Keratinocyte (primary cell): ENCODE measurements around the gene FNDC1.

Source experiments
- EZH2 ChIP-seq: IDR thresholded peaks from one replicate; pipeline ENCODE4 v1.6.1; 2012; ENCODE audit warnings: inconsistent platforms, mild to moderate bottlenecking, low read length, moderate library complexity
- TF ChIP-seq, protein P1 (sequence below), 3 experiments: IDR thresholded peaks in 1 of 3; conservative IDR thresholded peaks in 1 of 3; optimal IDR thresholded peaks in 1 of 3; 2 replicates in 2 of 3; 3 replicates in 1 of 3; pipeline versions ENCODE3 to v1.5.1; 2011; ENCODE audit warnings: low read length in 3 of 3, mild to moderate bottlenecking in 3 of 3, moderate library complexity in 2 of 3, control low read depth in 1 of 3, inconsistent platforms in 1 of 3; ENCODE audit not compliant: insufficient read depth in 2 of 3; ENCODE audit errors: extremely low read depth in 1 of 3

DNA sequence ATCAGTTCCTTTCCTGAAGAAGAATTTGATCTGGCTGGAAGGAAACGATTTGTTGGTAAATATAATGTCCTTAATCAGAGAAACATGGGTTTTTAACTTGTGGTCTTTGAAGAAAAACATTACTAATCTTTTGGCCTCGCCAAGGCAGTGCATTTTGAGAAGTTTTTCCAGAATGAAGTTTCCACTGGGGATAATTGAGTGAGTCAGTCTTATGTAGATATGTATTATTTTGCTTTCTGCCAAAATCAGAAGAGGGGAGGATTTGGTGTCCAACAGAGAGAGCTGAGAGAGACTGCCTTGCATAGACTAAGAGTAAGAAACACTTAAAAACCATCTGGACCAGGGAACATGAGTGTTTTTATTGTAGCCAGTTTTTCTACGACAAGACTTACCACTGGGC lies 79.9 kb downstream of the FNDC1 start:
- TF ChIP-seq, protein P1, sequence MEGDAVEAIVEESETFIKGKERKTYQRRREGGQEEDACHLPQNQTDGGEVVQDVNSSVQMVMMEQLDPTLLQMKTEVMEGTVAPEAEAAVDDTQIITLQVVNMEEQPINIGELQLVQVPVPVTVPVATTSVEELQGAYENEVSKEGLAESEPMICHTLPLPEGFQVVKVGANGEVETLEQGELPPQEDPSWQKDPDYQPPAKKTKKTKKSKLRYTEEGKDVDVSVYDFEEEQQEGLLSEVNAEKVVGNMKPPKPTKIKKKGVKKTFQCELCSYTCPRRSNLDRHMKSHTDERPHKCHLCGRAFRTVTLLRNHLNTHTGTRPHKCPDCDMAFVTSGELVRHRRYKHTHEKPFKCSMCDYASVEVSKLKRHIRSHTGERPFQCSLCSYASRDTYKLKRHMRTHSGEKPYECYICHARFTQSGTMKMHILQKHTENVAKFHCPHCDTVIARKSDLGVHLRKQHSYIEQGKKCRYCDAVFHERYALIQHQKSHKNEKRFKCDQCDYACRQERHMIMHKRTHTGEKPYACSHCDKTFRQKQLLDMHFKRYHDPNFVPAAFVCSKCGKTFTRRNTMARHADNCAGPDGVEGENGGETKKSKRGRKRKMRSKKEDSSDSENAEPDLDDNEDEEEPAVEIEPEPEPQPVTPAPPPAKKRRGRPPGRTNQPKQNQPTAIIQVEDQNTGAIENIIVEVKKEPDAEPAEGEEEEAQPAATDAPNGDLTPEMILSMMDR (optimal IDR thresholded peaks at IDR 0.05 in 1 of 3, IDR thresholded peaks at IDR 0.05 in 1 of 3, conservative IDR thresholded peaks at IDR 0.05 in 1 of 3; ENCODE audit: extremely low read depth in 1 of 3, insufficient read depth in 2 of 3, low read length in 3 of 3), result no peak
- TF ChIP-seq EZH2, result no peak
